Upper lobe of left lung (tissue), 4 donors: ENCODE results near the gene PLIN3.

Experiments
- EP300 ChIP-seq, 4 donors: sonication (generic); formaldehyde crosslinking; IDR thresholded peaks; one replicate each; pipeline ENCODE4 v1.5.1; 2017; ENCODE audit warnings: antibody characterized with exemption in 4 of 4, control low read depth in 2 of 4
- POLR2A ChIP-seq, 4 donors: fragments of 450-650 bp; IDR thresholded peaks; one replicate each; pipeline ENCODE4 v1.5.1; 2016 to 2017; ENCODE audit warnings: antibody characterized with exemption in 4 of 4, mild to moderate bottlenecking in 2 of 4
- POLR2AphosphoS5 ChIP-seq, 2 donors: sonication (generic); formaldehyde crosslinking; IDR thresholded peaks; one replicate each; pipeline ENCODE4 v1.5.1; 2017; ENCODE audit warnings: antibody characterized with exemption in 2 of 2
- TF ChIP-seq, protein P1 (sequence below), 6 experiments: fragments of 450-650 bp in 4 of 6; fragments of 200-600 bp in 2 of 6; sonication (generic) in 2 of 6; IDR thresholded peaks; one replicate each; pipeline ENCODE4 v1.5.1; 2016 to 2019; ENCODE audit warnings: antibody characterized with exemption in 6 of 6

- TF ChIP-seq, protein P1, sequence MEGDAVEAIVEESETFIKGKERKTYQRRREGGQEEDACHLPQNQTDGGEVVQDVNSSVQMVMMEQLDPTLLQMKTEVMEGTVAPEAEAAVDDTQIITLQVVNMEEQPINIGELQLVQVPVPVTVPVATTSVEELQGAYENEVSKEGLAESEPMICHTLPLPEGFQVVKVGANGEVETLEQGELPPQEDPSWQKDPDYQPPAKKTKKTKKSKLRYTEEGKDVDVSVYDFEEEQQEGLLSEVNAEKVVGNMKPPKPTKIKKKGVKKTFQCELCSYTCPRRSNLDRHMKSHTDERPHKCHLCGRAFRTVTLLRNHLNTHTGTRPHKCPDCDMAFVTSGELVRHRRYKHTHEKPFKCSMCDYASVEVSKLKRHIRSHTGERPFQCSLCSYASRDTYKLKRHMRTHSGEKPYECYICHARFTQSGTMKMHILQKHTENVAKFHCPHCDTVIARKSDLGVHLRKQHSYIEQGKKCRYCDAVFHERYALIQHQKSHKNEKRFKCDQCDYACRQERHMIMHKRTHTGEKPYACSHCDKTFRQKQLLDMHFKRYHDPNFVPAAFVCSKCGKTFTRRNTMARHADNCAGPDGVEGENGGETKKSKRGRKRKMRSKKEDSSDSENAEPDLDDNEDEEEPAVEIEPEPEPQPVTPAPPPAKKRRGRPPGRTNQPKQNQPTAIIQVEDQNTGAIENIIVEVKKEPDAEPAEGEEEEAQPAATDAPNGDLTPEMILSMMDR (IDR thresholded peaks at IDR 0.05): no peak
- TF ChIP-seq POLR2A (IDR thresholded peaks at IDR 0.05): no peak
- no peak for TF ChIP-seq POLR2AphosphoS5 (IDR thresholded peaks at IDR 0.05)
- no peak for TF ChIP-seq EP300 (IDR thresholded peaks at IDR 0.05)
Measured at GRCh38 chr19:4914736-4915501, 47.5 kb upstream of the PLIN3 start.
